OCI-LY3 (cell line): ENCODE measurements around the gene TMEM74B.

Experiments
- H2AFZ ChIP-seq: fragments of 200-600, 300-600 bp; shearing (Covaris generic); 2 replicates; pipeline ENCODE4 v1.6.0; 2014; ENCODE audit warnings: antibody characterized with exemption, low read depth, low read length
- H3K27ac ChIP-seq: fragments of 200-600, 300-600 bp; sonication (generic); 2 replicates; pipeline ENCODE4 v1.5.1; 2014; ENCODE audit warnings: mild to moderate bottlenecking, low read length, moderate library complexity, mixed read lengths
- H3K27me3 ChIP-seq: fragments of 200-600, 300-600 bp; sonication (generic); 2 replicates; pipeline ENCODE4 v1.6.1; 2014; ENCODE audit warnings: low read depth, low read length, mixed read lengths
- H3K36me3 ChIP-seq: fragments of 200-600, 300-600 bp; sonication (generic); replicated peaks from 2 replicates; pipeline ENCODE3; 2014; ENCODE audit warnings: low read depth, low read length, mixed read lengths
- H3K4me1 ChIP-seq: fragments of 300-600, 200-600 bp; sonication (generic); 2 replicates; pipeline ENCODE4 v1.6.1; 2014; ENCODE audit warnings: low read length, mixed read lengths
- H3K4me2 ChIP-seq: fragments of 200-600, 300-600 bp; sonication (generic); 2 replicates; pipeline ENCODE4 v1.6.1; 2014; ENCODE audit warnings: low read length, mixed read lengths
- H3K4me3 ChIP-seq: fragments of 300-600, 200-600 bp; sonication (generic); 2 replicates; pipeline ENCODE4 v1.5.1; 2014; ENCODE audit warnings: antibody characterized with exemption, mild to moderate bottlenecking, low read length, moderate library complexity
- H3K79me2 ChIP-seq: fragments of 300-600, 200-600 bp; shearing (Covaris generic); 2 replicates; pipeline ENCODE4 v1.6.1; 2014; ENCODE audit warnings: mild to moderate bottlenecking, low read length, mixed read lengths
- H3K9ac ChIP-seq: fragments of 300-600, 200-600 bp; shearing (Covaris generic); 2 replicates; pipeline ENCODE4 v1.6.0; 2014; ENCODE audit warnings: mild to moderate bottlenecking, low read length, moderate library complexity
- H3K9me3 ChIP-seq: fragments of 200-600, 300-600 bp; shearing (Covaris generic); 2 replicates; pipeline ENCODE4 v1.6.1; 2014; ENCODE audit warnings: low read length, mixed read lengths; ENCODE audit not compliant: insufficient read depth
- H4K20me1 ChIP-seq: fragments of 200-600, 300-600 bp; sonication (generic); 2 replicates; pipeline ENCODE4 v1.6.1; 2016; ENCODE audit warnings: low read length, mixed read lengths; ENCODE audit not compliant: insufficient read depth
- EZH2phosphoT487 ChIP-seq: fragments of 200-600 bp; shearing (Covaris generic); IDR thresholded peaks from 2 replicates; pipeline ENCODE4 v1.6.1; 2018; ENCODE audit warnings: antibody characterized with exemption, mixed run types, low read depth
- TF ChIP-seq, protein P1 (sequence below): fragments of 200-600, 300-600 bp; sonication (generic); IDR thresholded peaks from 2 replicates; pipeline ENCODE4 v1.5.1; 2014; ENCODE audit warnings: antibody characterized with exemption, low read length, low read depth

The TMEM74B gene

DNA sequence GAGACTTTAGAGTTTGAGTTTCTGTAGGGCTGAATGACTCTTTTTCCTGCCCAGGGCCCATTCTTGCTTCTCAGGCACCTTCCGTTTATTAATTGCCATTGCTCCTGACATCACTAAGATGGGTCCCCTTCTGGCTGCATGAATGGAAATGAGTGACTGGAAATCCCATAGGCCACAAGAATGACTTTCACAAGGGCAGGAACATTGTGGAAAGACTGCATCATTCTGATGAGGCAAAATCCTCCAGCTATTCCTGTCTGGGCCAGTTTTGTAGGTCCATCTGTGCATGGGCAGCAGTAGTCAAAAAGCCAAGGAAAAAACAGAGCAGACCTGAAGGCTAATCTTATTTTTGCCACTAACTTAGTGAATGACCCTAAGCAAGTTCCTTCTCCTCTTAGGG lies 19.3 kb downstream of the TMEM74B start:
- Histone ChIP-seq H3K9ac (no peak overlapping the region), H3K4me2 (no peak overlapping the region), H3K4me1 (no peaks in the 10 kb centered on the region), H3K36me3 (peaks cover 68% of the 10 kb centered on the region), H3K9me3 (no peaks in the 10 kb centered on the region), H3K27me3 (no peaks in the 10 kb centered on the region), H3K79me2 (no peaks in the 10 kb centered on the region), H4K20me1 (peaks cover 3% of the 10 kb centered on the region; the same call in 1 of the 2 replicates), H2AFZ (no peak overlapping the region), H3K27ac (no peak overlapping the region), H3K4me3 (no peak overlapping the region)
- TF ChIP-seq, protein P1, sequence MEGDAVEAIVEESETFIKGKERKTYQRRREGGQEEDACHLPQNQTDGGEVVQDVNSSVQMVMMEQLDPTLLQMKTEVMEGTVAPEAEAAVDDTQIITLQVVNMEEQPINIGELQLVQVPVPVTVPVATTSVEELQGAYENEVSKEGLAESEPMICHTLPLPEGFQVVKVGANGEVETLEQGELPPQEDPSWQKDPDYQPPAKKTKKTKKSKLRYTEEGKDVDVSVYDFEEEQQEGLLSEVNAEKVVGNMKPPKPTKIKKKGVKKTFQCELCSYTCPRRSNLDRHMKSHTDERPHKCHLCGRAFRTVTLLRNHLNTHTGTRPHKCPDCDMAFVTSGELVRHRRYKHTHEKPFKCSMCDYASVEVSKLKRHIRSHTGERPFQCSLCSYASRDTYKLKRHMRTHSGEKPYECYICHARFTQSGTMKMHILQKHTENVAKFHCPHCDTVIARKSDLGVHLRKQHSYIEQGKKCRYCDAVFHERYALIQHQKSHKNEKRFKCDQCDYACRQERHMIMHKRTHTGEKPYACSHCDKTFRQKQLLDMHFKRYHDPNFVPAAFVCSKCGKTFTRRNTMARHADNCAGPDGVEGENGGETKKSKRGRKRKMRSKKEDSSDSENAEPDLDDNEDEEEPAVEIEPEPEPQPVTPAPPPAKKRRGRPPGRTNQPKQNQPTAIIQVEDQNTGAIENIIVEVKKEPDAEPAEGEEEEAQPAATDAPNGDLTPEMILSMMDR = no peak
- TF ChIP-seq EZH2phosphoT487 = no peak

DNA sequence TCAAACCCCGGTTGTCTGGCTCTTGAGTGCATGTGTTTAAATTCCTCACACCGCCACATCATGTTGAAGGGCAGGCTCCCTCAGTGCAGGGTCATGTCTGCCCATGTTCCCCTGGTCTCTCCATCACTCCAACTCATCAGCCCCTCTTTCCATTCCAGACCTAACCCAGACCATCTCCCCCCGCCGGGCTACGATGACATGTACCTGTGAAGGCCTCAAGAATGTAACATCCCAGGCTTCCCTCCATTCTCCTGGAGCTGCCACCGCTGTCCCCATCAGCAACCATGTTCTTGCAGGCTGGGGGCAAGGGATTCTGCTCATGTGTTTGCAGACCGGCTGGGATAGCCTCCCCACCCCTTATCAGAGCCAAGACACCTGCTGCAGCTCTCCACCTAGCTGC lies 19.9 kb downstream of the TMEM74B start:
- Histone ChIP-seq H3K27ac (no peak overlapping the region), H3K4me2 (no peak overlapping the region)

DNA sequence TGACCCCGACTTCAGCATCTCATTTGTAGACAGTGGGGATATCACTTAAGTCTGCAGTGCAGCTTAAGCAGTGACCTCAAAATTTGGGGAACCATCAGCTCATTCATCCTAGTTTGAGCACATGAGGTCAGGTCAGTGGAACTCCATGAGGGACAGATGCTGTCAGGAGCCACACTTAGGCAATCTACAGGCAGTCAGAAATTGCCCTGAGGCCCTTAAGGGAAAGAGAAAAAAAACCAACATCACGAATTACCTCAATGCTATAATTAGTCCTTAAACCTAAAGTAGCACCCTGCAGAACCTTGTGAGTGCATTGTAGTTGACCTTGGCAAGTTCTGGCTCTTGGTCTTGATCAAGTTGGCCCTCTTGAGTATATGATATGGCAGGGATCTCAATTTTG lies 21.1 kb downstream of the TMEM74B start:
- H3K4me3 ChIP-seq = no peak overlapping the region
- no peak overlapping the region for H2AFZ ChIP-seq
- H3K27me3 ChIP-seq = no peaks in the 10 kb centered on the region
- H3K9me3 ChIP-seq = no peaks in the 10 kb centered on the region
- TF ChIP-seq, protein P1 = no peak
- no peak for TF ChIP-seq EZH2phosphoT487
- no peaks in the 10 kb centered on the region for H3K4me1 ChIP-seq
- H3K9ac ChIP-seq = no peak overlapping the region
- no peak overlapping the region for H3K4me2 ChIP-seq
- no peaks in the 10 kb centered on the region for H3K79me2 ChIP-seq
- no peaks in the 10 kb centered on the region for H4K20me1 ChIP-seq
- no peak overlapping the region for H3K27ac ChIP-seq
- peaks cover 58% of the 10 kb centered on the region for H3K36me3 ChIP-seq

More for the DNA sequence above, 19.9 kb downstream of the TMEM74B start:
- no peaks in the 10 kb centered on the region; the same call in 1 of the 2 replicates for H4K20me1 ChIP-seq
- no peaks in the 10 kb centered on the region for H3K79me2 ChIP-seq
- no peak overlapping the region for H3K4me3 ChIP-seq
- no peak overlapping the region for H3K9ac ChIP-seq
- TF ChIP-seq EZH2phosphoT487 = no peak
- TF ChIP-seq, protein P1 = no peak
- H3K36me3 ChIP-seq = peaks cover 67% of the 10 kb centered on the region
- no peak overlapping the region for H2AFZ ChIP-seq
- no peaks in the 10 kb centered on the region for H3K27me3 ChIP-seq
- H3K9me3 ChIP-seq = no peaks in the 10 kb centered on the region
- H3K4me1 ChIP-seq = no peaks in the 10 kb centered on the region

DNA sequence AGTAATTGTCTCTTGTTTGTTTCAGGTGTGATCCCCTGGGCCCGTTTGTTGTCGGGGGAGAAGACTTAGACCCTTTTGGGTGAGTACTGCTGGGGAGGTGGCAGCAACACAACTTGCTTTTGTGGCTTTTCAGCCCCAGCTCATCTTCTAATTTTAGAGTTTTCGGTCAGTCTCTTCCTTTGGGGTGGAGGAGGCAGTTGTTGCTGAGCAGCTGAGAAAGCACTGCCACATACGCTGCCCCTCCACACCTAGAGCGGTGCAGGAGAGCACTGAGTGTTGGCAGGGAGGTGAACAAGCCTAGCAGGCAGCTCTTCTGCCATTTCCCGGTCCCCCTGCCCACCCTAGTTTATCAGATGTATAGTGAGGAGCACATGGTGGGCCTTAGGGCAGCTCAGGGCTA lies 21.7 kb downstream of the TMEM74B start:
- Histone ChIP-seq H3K27ac (no peak overlapping the region), H3K4me3 (no peak overlapping the region), H3K36me3 (peaks cover 53% of the 10 kb centered on the region), H2AFZ (no peak overlapping the region), H3K9me3 (no peaks in the 10 kb centered on the region), H3K27me3 (no peaks in the 10 kb centered on the region), H3K79me2 (no peaks in the 10 kb centered on the region), H3K9ac (no peak overlapping the region), H3K4me2 (no peak overlapping the region), H4K20me1 (no peaks in the 10 kb centered on the region), H3K4me1 (no peaks in the 10 kb centered on the region)
- TF ChIP-seq, protein P1 = no peak
- no peak for TF ChIP-seq EZH2phosphoT487
